Liver (tissue), 9 donors: ENCODE results near the gene GALNT16. TPM values are rescaled to one million over a fixed set of nuclear protein-coding genes. Genes with fewer than 3 reads are reported as not detected.

ENCODE experiments used
- DNase-seq: peaks from one replicate; pipeline ENCODE4 v3.0.0-alpha.2; 2017; ENCODE audit warnings: low spot score
- H3K27ac ChIP-seq, 2 donors: one replicate each; pipeline ENCODE4 v1.7.0; 2013; ENCODE audit warnings: inconsistent platforms in 2 of 2, low read length in 2 of 2, control low read depth in 1 of 2, low read depth in 1 of 2, mild to moderate bottlenecking in 1 of 2
- H3K27me3 ChIP-seq, 4 donors: one replicate each; pipeline versions ENCODE4 v1.6.1 to v1.7.0; 2013; ENCODE audit warnings: low read length in 3 of 4, inconsistent platforms in 1 of 4, mild to moderate bottlenecking in 1 of 4, moderate library complexity in 1 of 4; ENCODE audit not compliant: control insufficient read depth in 4 of 4, insufficient read depth in 4 of 4
- H3K36me3 ChIP-seq, 4 donors: one replicate each; pipeline versions ENCODE4 v1.6.1 to v1.7.0; 2013; ENCODE audit warnings: low read length in 3 of 4, mild to moderate bottlenecking in 3 of 4, low read depth in 1 of 4, moderate library complexity in 1 of 4; ENCODE audit not compliant: control insufficient read depth in 4 of 4, insufficient read depth in 3 of 4
- H3K4me1 ChIP-seq, 4 donors: one replicate each; pipeline versions ENCODE4 v1.6.1 to v1.7.0; 2013; ENCODE audit warnings: low read length in 3 of 4, mild to moderate bottlenecking in 3 of 4, moderate library complexity in 1 of 4; ENCODE audit not compliant: control insufficient read depth in 4 of 4, insufficient read depth in 4 of 4
- H3K4me3 ChIP-seq, 3 donors: one replicate each; pipeline versions ENCODE4 v1.6.1 to v1.7.0; 2013; ENCODE audit warnings: low read length in 3 of 3, control low read depth in 1 of 3, low read depth in 1 of 3, mild to moderate bottlenecking in 1 of 3
- H3K9ac ChIP-seq, 2 donors: one replicate each; pipeline ENCODE4 v1.7.0; 2013; ENCODE audit warnings: low read length in 2 of 2, mild to moderate bottlenecking in 2 of 2, moderate library complexity in 2 of 2, control low read depth in 1 of 2, low read depth in 1 of 2
- H3K9me3 ChIP-seq, 4 donors: one replicate each; pipeline versions ENCODE4 v1.6.1 to v1.7.0; 2013; ENCODE audit warnings: low read length in 3 of 4; ENCODE audit not compliant: control insufficient read depth in 4 of 4
- ATF3 ChIP-seq: IDR thresholded peaks from 2 replicates; pipeline ENCODE4 v1.6.1; 2016; ENCODE audit warnings: antibody characterized with exemption
- CTCF ChIP-seq: fragments of 150-350 bp; IDR thresholded peaks from 2 replicates; pipeline ENCODE4 v1.5.1; 2017; ENCODE audit warnings: improper control_type of control experiment, low read depth, low read length; ENCODE audit not compliant: missing input control
- EGR1 ChIP-seq, 2 donors: IDR thresholded peaks; 2 replicates each; pipeline ENCODE4 v1.6.1; 2016 to 2018; ENCODE audit warnings: antibody characterized with exemption in 2 of 2, low read depth in 2 of 2
- FOXA1 ChIP-seq: IDR thresholded peaks from 2 replicates; pipeline ENCODE4 v1.6.1; 2016; ENCODE audit warnings: antibody characterized with exemption
- FOXA2 ChIP-seq: IDR thresholded peaks from 2 replicates; pipeline ENCODE4 v1.6.1; 2016; ENCODE audit warnings: antibody characterized with exemption
- GABPA ChIP-seq, 2 donors: IDR thresholded peaks in 1 of 2; conservative IDR thresholded peaks in 1 of 2; 2 replicates each; pipeline ENCODE4 v1.6.1; 2016; ENCODE audit warnings: antibody characterized with exemption in 2 of 2, mild to moderate bottlenecking in 1 of 2, moderate library complexity in 1 of 2
- HNF4A ChIP-seq, 2 donors: conservative IDR thresholded peaks; 2 replicates each; pipeline ENCODE4 v1.6.1; 2016; ENCODE audit warnings: antibody characterized with exemption in 2 of 2, mild to moderate bottlenecking in 2 of 2
- HNF4G ChIP-seq: IDR thresholded peaks from 2 replicates; pipeline ENCODE4 v1.6.1; 2016; ENCODE audit warnings: antibody characterized with exemption
- JUND ChIP-seq, 2 donors: IDR thresholded peaks; 2 replicates each; pipeline ENCODE4 v1.6.1; 2016; ENCODE audit warnings: antibody characterized with exemption in 2 of 2
- MAX ChIP-seq: IDR thresholded peaks from 2 replicates; pipeline ENCODE4 v1.6.1; 2016; ENCODE audit warnings: antibody characterized with exemption
- NR2F2 ChIP-seq: IDR thresholded peaks from 2 replicates; pipeline ENCODE4 v1.6.1; 2016; ENCODE audit warnings: antibody characterized with exemption
- RAD21 ChIP-seq, 2 donors: IDR thresholded peaks; 2 replicates each; pipeline ENCODE4 v1.6.1; 2016; ENCODE audit warnings: antibody characterized with exemption in 2 of 2, mild to moderate bottlenecking in 2 of 2
- REST ChIP-seq: IDR thresholded peaks from 2 replicates; pipeline ENCODE4 v1.6.1; 2016; ENCODE audit warnings: antibody characterized with exemption, mild to moderate bottlenecking
- RXRA ChIP-seq, 2 donors: IDR thresholded peaks; 2 replicates each; pipeline ENCODE4 v1.6.1; 2017 to 2018; ENCODE audit warnings: antibody characterized with exemption in 2 of 2, mild to moderate bottlenecking in 1 of 2
- TAF1 ChIP-seq: conservative IDR thresholded peaks from 2 replicates; pipeline ENCODE4 v1.6.1; 2016; ENCODE audit warnings: antibody characterized with exemption, mild to moderate bottlenecking
- YY1 ChIP-seq: IDR thresholded peaks from 2 replicates; pipeline ENCODE4 v1.6.1; 2016; ENCODE audit warnings: antibody characterized with exemption, mild to moderate bottlenecking
- ZBTB33 ChIP-seq: IDR thresholded peaks from 2 replicates; pipeline ENCODE4 v1.6.1; 2016; ENCODE audit warnings: antibody characterized with exemption
- WGBS: extraction: QIAGEN DNeasy Blood & Tissue Kit; methylation state at CpG from one replicate; pipeline ENCODE4 v1.1.7; 2013; 5-methylcytosine and 5-hydroxymethylcytosine counted together
- polyA plus RNA-seq, 2 donors: library from polyadenylated mRNA; stranded (reverse) in 1 of 2; unstranded in 1 of 2; fragments of 200-250 nt in 1 of 2; fragments of >200 nt in 1 of 2; fragmentation: Nextera tagmentation in 1 of 2; extraction: Ambion mirVana in 1 of 2; gene quantifications; one replicate each; pipeline versions ENCODE4 v1.2.1 to v1.2.3, GENCODE V29; 2013 to 2015
- total RNA-seq, 2 donors: library from RNA; depleted of rRNA; stranded (reverse); fragments of >200 nt; gene quantifications; one replicate each; pipeline ENCODE4 v1.2.3, GENCODE V29; 2014
- donor health status: healthy.
- donor health status: healthy.
- donor health status: healthy.
- donor health status: healthy.
- donor health status: healthy.

Gene GALNT16
- total and polyA plus RNA-seq, 4 donors: 0.25 to 1.2 (median 0.71) TPM

GRCh38 chr14:69321601-69322330, 61.8 kb downstream of the GALNT16 start:
- no peak overlapping the region for H3K4me3 ChIP-seq
- 89% methylated on average over 11 of the region's 11 CpGs for WGBS
- no peaks in the 10 kb centered on the region for H3K9me3 ChIP-seq
- no peaks in the 10 kb centered on the region for H3K36me3 ChIP-seq
- H3K27me3 ChIP-seq: no peaks in the 10 kb centered on the region
- no peak overlapping the region for H3K27ac ChIP-seq
- TF ChIP-seq ATF3 (no peak), YY1 (no peak), TAF1 (no peak), NR2F2 (no peak), EGR1 (IDR thresholded peaks at IDR 0.05; ENCODE audit: low read depth in 2 of 2) (no peak), CTCF (no peak), HNF4A (conservative IDR thresholded peaks at IDR 0.05) (no peak), FOXA1 (no peak), RAD21 (IDR thresholded peaks at IDR 0.05) (no peak), GABPA (IDR thresholded peaks at IDR 0.05 in 1 of 2, conservative IDR thresholded peaks at IDR 0.05 in 1 of 2) (no peak), REST (no peak), JUND (IDR thresholded peaks at IDR 0.05) (no peak), RXRA (IDR thresholded peaks at IDR 0.05) (no peak), FOXA2 (no peak), HNF4G (no peak), MAX (no peak), ZBTB33 (no peak)
- no peaks in the 10 kb centered on the region for H3K4me1 ChIP-seq
- no peak overlapping the region for H3K9ac ChIP-seq
- no peak for DNase-seq
